GM21515 (cell line): ENCODE results near the gene STK40.
A peak's percentile ranks its signal among the peaks of the same experiment; 100 is the strongest.

ENCODE experiments used
- ATAC-seq: cut with Tn5 transposase; IDR thresholded peaks from one replicate; pipeline ENCODE4 v1.9.1; 2021; ENCODE audit not compliant: unreplicated experiment

STK40 gene

DNA sequence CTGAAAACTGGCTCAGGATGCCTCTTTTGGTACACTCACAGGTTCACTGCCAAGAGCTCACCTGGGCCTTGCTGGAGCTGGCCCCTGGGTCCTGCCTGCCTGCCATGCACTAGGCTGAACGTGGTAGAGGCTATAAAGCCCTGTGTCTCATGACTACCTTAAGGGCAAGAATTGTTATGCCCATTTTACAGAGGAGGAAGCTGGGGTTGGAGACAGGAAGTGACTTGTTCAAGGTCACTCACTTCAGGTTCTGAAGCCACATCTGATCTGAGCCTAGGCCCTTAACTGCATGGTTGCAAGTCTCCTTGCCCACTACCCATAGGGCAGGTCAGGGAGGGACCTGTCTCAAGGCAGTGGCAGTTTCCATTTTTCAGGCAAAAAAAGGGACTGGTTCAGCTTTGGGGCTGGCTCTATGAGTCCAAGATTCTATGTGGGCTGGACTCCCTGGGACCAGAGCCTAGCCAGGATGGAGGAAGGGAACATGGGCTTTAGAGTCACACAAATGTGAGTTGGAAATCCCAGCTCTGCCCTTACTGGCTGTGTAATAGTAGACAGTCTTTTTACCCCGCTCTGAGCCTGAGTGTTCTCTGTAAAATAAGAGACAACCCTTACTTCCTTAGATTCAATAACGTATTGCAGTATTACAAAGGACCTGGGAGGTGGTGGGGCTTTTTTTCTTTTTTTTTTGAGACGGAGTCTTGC is 7.8 kb downstream of the STK40 start:
- no peak for ATAC-seq

DNA sequence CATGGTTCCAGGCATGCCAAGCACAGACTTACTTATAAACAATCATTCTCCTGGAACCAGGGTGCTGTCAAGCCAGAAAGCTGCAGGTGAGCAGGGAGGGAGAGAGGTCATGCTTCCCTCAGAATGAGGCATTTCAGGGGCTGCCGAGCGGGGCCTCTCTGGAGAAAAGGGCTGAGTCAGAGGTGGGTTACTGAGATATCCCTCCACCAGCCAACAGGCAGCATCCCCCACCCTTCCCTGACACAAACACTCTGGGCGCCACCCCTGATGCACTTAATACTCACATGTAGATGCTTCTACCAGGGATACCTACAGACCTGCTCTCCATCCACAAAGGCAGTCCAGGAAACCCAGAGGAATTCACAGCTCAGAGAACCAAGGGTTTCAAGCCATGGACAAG is 13.1 kb downstream of the STK40 start:
- no peak for ATAC-seq

DNA sequence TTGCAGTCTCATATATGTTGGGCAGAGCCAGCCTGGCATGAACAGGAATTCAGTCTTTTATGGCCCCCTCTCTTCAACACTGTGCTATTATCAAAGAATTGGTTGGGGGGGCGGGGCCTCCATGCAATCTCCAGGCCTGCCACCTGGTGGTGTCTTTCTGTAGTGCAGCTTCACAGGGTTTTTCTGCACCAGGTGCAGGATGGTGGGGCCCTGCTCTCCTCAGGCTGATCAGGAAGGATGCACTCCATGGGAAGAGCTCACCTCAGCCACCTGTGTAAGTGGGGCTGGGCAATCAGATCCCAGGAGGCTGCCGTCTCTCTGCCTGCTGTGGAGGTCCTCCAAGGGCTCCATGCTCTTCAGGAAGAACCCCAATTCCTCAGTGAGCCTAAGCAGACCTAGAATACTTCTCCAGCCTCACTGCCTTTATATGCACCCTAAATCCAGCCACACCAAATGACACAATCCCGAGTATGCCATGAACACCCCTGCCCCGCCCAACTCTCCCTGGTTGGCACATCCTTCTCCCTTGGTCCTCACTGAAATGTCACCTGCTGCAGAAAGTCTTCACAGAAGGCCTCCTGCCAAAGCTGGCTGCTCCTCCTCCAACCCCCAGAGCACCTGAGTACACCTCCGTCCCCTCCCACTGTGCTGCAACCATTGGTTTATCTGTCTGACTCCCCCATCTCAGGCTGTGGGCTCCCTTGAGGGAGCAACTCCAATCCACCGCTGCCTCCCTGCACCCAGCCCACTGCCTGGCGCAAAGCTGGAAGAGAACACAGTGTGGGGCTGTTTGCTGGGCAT is 16.5 kb downstream of the STK40 start:
- ATAC-seq: no peak

DNA sequence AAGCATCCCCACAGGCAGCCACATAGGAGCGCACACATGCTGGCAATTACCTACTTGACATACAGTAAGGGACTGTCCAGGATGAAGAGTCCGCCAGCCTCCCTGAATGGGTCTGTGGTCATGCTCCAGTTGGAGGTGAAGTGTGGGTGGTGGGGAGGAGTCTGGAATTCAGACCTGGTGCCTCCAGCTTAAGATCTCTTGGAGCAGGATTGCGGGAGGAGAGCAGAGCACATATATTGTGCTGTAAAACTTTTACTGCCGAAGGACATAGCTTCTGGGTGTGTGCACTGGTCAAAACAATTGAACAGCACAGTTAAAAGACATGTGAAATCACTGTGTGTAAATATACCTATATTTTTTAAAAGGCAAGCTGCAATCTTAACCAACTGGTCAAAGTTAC is 17.9 kb downstream of the STK40 start:
- ATAC-seq: no peak

DNA sequence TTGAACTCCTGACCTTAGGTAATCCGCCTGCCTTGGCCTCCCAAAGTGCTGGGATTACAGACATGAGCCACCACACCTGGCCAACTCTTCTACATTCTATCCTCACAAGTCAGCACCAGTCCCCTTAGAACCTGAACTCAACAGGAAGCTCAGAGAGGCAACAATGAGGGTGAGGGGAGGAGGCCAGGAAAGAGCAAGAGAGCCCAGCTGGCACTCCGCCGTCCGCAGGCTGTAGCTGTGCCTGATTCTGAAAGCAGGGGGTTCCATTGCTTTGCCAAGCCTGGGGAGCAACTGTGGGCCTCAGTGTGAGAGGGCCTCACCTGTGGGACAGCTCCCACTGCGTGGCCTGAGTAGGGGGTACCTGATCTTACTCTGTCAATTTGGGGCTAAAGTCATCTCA is 18.7 kb downstream of the STK40 start:
- no peak for ATAC-seq

DNA sequence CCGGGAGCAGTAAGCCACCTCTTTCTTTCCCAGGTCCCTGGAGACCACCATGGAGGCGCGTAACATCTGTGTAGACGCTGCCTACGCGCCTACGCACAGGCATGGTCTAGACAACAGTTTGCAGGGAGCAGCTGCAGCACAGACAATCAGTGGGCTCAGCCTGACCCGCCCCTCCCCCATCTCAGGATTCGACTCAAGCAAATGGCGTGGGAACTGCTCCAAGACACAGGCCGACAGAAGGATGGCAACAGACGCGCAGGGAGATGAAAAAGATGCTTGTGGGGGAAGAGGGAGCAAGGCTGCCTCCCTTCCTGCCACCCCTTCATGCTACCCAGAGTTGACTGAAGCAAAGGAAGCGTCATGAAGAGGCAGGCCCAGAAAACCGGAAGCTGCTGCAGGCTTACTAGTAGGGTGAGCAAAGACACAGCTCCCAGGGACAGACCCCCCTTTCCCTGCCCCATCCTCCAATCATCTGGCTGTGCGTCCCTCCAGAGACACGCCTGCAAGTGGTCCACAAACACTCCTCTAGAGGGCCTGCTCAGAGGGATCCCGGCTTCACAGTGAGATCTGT is 19.5 kb downstream of the STK40 start:
- ATAC-seq: no peak

DNA sequence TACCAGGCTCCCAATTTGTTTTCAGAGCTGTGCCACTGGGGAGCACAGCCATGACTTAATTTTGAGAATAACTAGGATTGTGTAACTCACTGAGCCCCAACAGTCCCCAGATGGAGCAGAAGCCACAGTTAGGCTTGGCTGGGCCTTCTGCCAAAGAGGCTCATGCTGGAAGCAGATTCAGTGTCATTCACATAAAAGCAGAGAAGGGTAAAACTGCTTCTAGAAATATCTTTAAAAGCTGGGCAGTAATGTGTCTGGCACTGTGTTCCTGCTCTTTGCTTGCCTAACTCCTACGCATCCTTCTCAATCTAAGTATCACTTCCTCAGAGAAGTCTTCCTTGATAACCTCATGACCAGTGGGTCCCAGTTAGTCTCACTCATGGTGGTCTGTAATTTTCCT is 20.3 kb downstream of the STK40 start:
- no peak for ATAC-seq

DNA sequence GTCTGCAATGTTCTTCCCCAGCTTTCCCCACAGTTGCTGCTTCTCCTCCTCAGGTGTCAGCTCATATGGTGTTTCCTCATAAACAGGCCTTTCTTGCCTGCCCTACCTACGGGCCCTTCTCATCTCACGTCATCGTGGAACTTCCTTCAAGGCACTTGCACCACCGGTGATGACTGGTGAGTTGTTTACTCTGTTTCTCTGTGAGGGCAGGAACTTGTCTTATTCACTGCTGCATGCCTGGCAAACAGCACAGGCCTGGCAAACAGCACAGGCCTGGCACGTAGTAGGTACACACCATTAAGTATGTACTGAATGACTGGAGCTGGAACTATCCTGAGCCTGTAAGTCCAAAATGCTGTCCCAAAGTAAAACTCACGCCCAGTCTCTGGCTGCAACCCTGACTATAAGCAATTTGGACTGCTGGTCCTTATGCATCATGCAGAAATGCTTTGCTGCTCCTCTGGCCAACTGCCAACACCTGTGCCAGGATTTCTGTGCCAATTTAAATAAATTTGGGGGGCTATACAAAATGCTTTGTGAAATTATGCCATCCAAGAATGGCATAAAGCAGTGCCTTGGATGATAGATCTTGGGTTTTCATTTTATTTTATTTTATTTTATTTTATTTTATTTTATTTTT is 25.7 kb downstream of the STK40 start:
- no peak for ATAC-seq

DNA sequence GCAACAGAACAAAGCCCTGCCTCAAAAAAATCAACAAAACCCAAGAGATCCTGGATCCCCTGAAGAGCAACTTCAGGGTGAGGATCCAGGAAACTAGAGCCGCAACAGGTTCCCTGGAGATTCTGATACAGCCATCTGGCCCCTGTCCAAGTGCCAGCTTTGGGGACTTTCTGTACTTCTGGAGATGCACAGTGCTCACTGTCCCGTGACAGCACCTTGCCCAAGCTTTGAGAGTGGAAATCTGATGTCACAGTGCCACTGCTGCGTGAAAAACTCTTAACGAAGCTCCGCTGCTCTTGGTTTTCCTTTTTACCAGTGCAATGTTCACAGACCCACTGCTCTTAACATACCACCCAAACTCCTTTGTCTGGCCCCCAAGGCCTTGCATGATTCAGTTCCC is 26.3 kb downstream of the STK40 start:
- no peak for ATAC-seq

DNA sequence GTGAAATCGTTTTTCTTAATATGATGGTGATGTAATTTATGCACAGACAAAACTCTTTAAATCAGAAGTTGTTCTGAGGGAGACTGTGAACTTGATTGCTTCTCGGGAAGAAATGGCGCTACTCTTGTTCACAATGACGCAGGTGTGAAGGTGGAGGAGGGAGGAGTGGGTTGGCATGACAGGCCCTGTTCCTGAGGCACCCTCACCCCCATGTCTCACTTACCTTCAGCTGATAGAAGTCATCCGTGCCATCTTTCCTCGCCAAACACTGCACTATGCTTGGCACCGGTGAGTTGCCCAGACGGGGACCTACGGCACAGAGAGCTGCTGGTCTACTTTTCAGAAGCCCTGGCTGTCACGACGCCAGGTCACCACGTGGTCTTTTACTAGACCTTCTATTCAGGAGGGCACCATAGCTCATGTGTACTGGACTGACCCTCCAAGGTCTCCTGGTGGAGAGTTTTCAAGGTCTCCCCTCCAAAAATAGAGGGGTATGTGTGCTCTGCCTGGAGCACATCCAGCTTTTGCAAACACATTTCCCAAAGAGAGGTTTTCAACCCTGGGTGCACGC is 27.1 kb downstream of the STK40 start:
- no peak for ATAC-seq

DNA sequence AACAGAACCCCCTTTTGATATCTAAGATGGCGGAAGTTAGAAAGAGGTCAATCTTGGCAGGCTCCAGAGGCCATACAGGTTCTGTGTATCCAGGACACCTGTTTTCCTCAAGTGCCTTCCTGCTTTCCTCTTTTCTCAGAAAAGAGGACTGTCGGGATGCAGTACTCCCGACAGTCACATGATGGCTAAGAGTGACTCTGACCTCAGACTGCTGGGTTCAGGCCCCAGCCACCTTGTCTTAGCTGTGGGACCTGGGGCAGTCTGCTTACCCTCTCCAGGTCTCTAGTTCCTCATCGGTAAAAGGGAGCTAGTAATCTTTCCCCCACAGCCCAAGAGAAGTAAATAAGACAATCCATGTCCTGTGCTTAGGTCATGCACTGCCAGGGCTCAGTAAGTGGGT is 29.9 kb downstream of the STK40 start:
- no peak for ATAC-seq

DNA sequence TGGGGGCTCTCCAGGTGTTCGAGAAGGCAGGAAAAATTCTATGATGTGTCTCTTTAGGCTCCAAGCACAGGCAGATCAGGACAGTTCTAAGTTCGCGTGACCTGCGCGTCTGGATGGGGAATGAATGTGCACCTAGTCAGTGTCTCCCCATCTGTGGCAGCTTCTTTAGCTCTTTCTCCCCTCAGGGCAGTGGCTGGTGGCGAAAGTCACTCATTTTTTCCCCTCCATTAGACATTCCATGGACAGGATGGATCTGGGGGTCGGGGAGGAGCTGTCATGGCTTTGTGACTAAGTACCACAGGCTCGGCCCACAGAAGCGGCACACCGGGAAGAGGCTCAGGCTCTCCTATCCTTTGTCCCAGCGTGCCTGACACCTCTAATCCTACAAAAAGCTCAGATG is 31.2 kb downstream of the STK40 start:
- ATAC-seq: no peak

DNA sequence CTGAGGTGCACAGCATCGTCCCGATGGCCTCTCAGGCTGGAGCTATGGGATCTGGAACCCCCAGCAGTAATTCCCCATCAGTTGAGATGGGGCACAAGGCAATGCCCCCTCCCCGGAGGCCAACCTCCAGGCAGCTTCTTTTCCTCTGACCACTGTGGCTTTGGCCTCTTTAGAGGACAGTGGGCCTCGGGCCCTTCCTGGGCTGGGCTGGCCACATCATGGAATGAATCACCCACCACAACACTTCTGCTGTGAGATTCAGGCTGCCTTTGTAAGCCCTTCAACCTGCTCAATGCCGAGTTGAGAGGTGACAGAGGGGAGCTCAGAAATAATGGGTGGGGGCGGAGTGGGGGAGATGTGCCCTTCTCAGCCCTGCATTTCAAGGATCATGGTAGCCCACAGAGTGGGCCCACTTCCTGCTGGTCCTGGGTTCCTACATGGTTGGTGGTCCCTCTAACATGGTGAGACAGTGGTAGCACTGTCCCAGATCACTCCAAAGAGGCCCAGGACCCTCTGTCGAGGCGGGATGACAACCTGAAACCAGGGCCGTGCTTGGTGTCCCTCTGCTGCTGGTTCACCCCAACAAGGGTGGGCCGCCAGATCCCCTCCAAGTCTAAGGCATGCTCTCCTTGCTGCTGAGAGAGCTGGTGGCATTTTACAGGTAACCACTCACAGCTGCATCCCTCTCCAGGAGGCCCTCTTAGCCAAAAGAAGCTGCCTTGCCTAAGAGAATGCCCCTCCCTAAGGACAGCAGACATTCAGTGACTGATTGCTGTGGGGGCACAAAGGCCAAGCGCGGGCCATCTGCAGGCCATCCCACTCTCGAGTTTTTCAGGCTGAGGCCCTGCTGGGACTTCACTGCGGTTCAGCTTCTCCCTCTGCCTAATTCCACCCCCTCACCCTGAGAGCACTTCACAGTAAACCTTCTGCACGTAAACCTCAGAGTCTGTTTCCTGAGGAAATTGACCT is 32.5 kb downstream of the STK40 start:
- ATAC-seq: no peak

DNA sequence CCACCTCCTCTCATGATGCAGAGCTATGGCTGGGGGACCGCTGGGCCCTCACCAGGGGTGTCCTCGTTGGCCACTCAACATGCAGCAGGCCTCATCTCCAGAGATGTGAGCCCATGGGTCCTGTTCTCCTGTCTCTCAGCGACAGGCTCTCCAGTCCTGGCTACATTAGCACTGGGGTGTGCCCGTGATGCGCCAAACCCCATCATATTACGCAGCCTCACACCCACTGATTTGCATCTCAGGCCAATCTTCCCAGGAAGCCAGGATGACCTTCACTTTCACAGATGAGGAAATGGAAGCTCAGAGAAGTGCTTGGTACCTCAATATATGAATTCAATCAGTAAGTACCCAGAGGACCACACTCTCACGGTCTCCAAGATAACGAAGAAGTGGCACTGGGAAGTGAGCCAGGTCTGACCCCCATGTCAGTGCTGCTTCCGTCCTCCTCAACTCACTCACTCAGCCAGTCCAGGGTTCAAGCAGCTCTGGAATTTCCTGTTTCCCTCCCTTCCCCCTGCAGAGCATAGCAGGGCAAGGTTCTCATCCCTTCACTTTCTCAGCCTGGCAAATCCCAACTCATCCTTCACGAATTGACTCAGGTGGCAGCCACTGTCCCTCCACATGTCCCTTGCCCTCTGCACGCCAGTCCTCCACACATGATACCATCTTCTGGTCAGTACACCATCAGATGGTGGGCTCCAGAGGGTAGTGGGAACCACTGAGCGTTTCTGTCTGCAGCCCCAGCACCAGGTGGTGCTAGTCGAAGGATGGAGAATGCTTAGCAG is 33.4 kb downstream of the STK40 start:
- ATAC-seq: no peak

DNA sequence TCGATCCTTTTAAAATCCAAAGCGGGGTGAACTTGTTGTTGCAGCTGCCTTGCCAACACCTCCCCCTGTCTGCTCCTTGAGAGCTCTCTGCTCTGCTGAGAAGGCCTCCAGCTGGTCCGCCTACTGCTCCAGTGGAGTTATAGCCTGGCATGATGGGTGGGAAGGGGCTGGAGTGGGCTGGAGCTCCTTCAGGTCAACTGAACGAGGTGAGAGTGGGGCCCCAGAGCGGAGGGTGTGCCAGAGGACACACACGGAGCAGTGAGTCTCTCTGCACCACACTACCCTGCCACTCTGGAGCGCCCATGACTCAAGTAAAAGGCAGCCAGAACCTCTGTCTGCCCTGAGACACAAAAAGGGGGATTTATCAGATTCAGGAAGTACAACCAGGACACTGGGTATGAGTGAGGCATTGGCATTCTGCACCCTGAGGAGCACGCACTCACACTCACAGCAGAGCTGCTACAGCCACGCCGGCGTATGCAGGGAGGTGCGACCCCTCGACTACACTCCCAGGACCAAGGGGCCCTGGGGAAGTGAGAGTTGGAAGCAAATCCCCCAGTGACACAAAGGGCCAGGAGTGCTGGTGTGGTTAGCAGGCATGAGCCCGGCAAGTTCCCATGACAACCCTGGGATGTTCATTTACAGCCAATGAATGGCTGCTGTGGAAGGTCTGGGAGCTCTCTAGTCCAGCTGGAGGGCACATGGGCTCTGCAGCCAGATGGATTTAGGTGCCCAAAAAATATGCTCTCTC is 34.3 kb downstream of the STK40 start:
- no peak for ATAC-seq

DNA sequence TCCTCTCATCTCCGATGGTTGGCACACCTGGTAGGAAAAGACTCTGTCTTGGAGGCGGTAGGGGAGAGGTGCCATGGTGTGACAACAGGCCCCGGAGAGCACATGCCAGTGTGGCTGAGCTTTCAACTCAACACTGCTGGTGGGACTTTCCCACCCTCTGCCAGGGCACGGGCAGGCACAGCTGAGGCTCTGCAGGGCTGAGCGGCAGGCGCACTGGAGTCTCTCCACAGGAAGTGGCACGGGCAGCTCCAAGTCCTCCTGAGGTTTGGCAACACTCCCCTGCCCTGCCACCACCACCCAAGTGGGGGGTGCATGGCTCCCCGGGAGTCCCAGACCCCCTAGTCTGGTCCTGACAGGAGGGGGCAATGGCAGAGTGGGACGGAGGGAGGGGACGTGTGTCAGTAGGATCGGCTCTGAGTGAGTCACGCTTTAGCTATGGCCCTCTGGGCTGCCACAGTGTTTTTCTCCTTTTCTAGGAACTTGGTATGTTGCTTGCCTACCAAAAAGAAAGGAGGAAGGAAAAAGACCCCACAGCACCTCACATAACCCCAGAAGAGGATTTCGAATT is 35.0 kb downstream of the STK40 start:
- ATAC-seq: no peak

DNA sequence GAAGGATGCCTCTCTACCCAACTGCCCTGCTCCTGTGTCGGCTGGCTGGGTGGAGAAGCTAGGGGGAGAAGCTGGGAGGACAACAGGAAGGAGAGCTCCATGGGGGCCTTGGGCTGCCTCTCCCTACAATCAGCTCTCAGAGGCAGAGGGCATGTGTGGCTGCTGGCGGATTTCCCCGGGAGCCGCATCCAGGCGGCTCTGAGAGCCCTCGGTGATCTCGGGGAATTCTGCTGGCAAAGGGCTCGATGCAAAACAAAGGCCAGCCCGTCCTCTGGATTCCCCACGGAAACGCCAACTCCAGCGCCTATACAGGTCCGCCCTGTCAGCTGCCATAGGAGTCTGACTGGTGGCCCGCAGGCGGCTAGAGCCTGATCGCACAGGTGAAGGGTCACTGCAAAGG is 35.9 kb downstream of the STK40 start:
- ATAC-seq: no peak

DNA sequence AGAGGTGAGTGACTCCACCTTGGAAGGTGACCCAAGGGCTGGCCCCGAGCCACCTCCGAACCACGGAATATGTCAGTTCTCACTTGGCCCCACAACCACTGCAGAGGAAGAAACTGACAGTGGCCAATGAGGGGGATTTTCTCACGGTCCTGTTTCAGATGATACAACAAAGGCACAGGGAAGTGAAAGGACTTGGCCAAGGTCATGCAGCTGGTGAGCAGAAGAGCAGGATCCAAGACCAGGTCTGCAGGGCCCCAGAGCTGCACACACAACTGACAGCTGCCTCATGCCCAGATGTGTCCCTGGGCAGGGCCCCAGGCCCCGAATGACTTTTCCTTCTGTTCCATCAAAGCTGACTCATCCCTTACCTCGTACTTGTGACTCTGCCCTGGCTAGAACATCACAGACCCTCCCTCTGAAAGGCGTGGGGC is 36.5 kb downstream of the STK40 start:
- ATAC-seq: peak; percentile 80
